HG03097 (cell line): ENCODE measurements around the gene KRTAP2-2.
"Not testable (repeated sequence)": the region's sequence is repeated elsewhere in the genome, so short reads cannot be mapped to it uniquely, and the experiment has no call there.

Experiments
- ATAC-seq: cut with Tn5 transposase; IDR thresholded peaks from one replicate; pipeline ENCODE4 v1.9.1; 2021; ENCODE audit not compliant: unreplicated experiment, low FRiP score

The KRTAP2-2 gene, protein sequence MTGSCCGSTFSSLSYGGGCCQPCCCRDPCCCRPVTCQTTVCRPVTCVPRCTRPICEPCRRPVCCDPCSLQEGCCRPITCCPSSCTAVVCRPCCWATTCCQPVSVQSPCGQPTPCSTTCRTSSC

DNA sequence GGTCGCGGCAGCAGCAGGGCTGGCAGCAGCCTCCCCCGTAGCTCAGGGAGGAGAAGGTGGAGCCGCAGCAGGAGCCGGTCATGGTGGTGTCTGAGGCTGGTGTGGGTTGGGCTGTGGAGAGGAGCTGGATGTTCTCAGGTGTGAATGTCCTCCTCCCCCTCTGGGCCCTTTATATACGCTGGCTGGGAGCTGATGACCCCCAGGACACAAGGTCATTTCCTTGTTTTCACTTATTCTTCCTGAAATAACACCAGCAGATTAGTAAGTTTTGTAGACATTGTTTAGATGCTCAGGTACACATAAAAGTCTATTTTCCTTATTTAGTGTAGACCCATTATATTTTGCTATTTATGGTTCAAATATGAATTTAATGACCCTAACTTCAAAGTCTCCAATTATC is at the start of gene KRTAP2-2:
Gene KRTAP2-2 (minus strand): TSS at position 101 of the 400 bp plus-strand sequence. CDS start 19 bp downstream, at position 82.
- not testable (repeated sequence) for ATAC-seq

DNA sequence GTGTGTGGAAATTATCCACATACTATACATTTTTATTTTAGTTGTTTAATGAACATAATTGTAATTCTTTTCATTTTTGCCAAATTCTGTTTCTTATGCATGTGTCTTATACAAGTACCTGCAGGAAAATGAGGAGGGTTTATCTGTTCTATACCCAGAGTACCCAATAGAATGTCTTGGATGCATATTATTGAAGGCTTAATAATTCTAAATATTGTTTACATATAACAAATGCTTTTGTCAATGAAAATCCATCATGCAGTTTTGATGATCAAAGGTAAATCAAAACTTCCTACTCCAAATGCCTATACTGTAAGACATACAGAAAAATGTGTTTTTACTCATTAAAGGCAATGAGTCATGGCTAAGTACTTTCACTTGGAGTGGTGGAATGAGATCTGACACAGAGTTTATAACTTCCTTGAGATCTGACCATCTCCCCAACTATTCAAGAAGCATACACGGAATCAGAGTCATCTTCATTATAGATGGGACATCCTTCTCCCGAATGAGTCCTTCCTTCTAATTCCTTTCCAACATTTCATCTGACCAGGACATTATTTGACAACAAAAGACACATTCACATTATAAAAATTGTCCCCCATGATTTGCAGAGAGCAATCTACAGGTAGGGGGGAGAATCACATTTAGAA is 49.5 kb upstream of the KRTAP2-2 start:
- not testable (repeated sequence) for ATAC-seq

GRCh38 chr17:41103896-41104295 is 48.9 kb upstream of the KRTAP2-2 start:
- no peak for ATAC-seq

DNA sequence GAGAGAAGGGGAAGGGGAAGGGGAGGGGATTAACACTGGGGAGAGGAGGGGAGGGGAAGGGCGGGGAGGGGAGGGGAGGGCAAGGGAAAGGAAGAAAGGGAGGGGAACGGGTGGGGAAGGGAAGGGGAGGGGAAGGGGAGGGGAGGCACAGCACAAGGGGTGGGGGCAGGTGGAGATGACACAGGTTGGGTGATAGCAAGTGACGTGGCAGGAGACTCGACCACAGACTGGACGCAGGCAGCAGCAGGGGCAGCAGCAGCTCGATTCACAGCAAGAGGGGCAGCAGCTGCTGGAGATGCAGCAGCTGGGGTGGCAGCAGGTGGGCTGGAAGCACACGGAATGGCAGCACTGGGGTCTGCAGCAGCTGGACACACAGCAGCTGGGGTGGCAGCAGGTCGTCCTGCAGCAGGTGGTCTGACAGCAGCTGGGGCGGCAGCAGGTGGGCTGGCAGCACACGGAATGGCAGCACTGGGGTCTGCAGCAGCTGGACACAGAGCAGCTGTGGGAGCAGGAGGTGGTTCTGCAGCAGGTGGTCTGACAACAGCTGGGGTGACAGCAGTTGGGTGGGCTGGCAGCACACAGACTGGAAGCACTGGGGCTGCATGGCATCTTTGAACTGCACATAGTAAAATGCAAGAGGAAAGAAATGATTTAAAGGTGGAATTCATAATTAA is 46.7 kb upstream of the KRTAP2-2 start, which contains the start of gene KRTAP4-16:
Gene KRTAP4-16 (minus strand): TSS at position 624 of the 674 bp plus-strand sequence. CDS start 0 bp downstream, at position 624.
- no peak for ATAC-seq

GRCh38 chr17:41099682-41100480 is 44.9 kb upstream of the KRTAP2-2 start:
- ATAC-seq, result not testable (repeated sequence)

GRCh38 chr17:41098481-41098880 is 43.5 kb upstream of the KRTAP2-2 start:
- ATAC-seq, result no peak

- ATAC-seq, result no peak
Measured at GRCh38 chr17:41098042-41098441, 43.0 kb upstream of the KRTAP2-2 start, which contains the start of gene KRTAP4-8. KRTAP4-8 (minus strand) TSS chr17:41098142; CDS start chr17:41098084, 58 bp downstream.

DNA sequence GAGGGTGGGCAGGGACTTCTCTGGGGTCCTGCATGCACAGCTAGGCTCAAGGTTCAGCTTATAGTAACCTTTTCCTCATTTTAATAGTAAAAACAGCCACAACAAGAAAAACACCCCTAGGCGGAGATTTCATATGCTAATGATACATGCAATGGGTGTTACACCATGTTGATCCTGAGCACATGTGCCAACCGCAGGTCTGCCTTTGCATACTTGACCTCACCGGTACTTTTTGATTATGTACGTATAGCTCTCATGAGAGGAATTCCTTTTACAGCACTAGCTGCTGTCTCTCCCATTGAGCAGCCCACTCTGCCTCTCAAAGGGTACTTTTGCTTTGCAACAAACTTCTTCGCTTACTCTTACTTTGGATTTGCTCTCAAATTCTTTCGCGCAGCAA is 41.0 kb upstream of the KRTAP2-2 start:
- no peak for ATAC-seq

GRCh38 chr17:41088760-41089352 is 33.8 kb upstream of the KRTAP2-2 start:
- ATAC-seq, result not testable (repeated sequence)

DNA sequence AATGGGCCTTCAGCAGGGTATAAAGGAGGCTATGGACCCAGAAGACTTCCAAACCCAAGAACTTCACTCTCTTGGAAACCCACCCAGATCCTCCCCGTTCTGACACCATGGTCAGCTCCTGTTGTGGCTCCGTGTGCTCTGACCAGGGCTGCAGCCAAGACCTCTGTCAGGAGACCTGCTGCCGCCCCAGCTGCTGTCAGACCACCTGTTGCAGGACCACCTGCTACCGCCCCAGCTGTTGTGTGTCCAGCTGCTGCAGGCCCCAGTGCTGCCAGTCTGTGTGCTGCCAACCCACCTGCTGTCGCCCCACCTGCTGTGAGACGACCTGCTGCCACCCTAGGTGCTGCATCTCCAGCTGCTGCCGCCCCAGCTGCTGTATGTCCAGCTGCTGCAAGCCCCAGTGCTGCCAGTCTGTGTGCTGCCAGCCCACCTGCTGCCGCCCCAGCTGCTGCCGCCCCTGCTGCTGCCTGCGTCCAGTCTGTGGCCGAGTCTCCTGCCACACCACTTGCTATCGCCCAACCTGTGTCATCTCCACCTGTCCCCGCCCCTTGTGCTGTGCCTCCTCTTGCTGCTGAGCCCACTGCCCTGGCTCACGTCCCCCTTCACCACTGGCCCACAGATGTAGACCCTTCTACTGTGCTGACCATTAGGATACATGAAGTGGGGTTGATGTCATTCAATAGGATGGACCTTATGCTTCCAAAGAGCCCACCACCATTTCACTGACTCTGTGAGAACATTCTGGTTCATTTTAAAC is 29.2 kb upstream of the KRTAP2-2 start, which contains the start of gene KRTAP4-7:
Gene KRTAP4-7 (plus strand): TSS at position 51 of the 757 bp plus-strand sequence. CDS start 57 bp downstream, at position 108.
- not testable (repeated sequence) for ATAC-seq

DNA sequence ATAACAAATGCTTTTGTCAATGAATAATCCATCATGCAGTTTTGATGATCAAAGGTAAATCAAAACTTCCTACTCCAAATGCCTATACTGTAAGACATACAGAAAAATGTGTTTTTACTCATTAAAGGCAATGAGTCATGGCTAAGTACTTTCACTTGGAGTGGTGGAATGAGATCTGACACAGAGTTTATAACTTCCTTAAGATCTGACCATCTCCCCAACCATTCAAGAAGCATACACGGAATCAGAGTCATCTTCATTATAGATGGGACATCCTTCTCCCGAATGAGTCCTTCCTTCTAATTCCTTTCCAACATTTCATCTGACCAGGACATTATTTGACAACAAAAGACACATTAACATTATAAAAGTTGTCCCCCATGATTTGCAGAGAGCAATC is 28.4 kb upstream of the KRTAP2-2 start:
- ATAC-seq, result not testable (repeated sequence)

- no peak for ATAC-seq
Measured at GRCh38 chr17:41082626-41083025, 27.6 kb upstream of the KRTAP2-2 start.

DNA sequence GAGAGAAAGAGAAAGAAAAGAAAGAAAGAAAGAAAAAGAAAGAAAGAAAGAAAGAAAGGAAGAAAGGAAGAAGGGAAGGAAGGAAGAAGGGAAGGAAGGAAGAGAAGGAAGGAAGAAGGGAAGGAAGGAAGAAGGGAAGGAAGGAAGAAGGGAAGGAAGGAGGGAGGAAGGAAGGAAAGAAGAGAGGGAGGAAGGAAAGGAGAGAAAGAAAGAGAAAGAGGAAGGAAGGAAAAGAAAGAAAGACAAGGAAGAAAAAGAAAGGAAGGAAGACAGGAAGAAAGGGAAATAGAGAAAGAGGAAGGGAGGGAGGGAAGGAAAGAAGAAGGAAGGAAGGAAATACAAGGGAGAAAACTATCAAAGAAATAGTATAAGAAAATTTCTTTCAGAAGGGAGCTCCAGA is 21.8 kb upstream of the KRTAP2-2 start:
- ATAC-seq, result no peak

DNA sequence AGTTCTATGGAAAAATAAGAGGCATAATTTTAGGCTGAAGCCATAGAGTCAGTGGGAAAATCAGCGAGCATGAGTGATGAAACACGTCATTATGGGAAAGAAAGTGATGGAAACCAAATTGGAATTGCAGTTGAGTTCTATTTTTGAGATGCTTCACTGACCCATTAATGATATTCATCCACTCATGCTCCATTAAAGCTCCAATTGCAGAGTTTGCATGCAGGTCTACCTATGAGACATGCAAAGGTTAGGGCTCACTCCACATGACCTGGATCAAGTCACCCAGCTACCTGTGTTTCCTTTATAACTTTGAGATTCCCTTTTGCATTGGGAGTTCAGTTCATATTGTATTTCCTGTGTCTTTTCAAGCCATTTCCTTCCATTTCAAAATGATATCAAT is 18.6 kb upstream of the KRTAP2-2 start:
- ATAC-seq, result no peak

DNA sequence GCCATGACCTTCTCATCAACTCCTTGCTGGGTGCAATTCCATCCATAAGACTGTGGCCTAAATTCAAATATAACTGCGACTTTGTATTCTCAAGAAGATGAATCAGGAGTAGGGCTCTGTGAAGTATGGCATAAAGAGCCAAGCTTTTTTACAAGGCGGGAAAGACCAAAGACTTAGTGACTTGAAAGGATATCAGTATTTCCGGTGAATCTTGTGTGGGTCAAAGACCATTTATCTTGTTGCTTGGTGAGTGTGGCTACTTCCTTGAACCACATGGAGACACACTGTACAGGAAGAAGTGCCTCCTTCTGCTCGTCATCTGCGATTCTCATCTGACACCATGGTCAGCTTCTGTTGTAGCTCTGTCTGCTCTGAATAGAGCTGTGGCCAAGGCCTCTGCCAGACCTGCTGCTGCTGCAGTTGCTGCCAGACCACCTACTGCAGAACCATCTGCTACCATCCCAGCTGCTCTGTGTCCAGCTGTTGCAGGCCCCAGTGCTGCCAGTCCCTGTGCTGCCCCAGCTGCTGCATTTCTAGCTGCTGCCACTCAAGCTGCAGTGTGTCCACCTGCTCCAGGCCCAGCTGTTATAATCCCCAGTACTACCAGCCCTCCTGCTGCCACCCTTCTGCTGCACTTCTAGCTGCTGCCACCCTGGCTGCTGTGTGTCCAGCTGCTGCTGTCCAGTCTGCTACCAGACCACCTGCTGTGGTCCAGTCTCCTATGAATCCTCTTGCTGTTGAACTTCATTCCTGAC is 16.8 kb upstream of the KRTAP2-2 start:
- ATAC-seq, result no peak

DNA sequence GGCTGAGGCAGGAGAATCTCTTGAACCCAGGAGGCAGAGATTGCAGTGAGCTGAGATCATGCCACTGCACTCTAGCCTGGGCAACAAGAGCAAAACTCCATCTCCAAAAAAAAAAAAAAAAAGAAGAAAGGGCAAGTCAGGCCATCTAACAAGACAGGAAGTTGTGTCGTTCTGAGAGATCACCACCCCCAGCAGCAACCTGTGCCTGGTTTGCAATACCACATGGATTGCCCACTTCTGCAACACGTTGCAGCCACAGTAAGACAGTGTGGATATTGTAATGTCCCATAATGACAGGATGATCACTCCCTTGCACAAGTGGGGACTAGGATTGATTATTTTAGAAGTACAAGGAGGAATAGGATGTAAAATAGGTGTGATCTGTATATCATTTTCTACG is 14.0 kb upstream of the KRTAP2-2 start:
- ATAC-seq, result no peak

GRCh38 chr17:41067281-41067680 is 12.3 kb upstream of the KRTAP2-2 start:
- no peak for ATAC-seq

GRCh38 chr17:41065829-41066624 is 11.0 kb upstream of the KRTAP2-2 start, which contains the start of gene KRTAP2-4:
KRTAP2-4 (minus strand) TSS chr17:41065879; CDS start chr17:41065845, 34 bp downstream.
- ATAC-seq, result no peak
